C4-2B (cell line): ENCODE results near the gene DNASE2B.
A peak's percentile ranks its signal among the peaks of the same experiment; 100 is the strongest.
"Not testable (repeated sequence)": the region's sequence is repeated elsewhere in the genome, so short reads cannot be mapped to it uniquely, and the experiment has no call there.

Experiments
- H3K27ac ChIP-seq: fragments of 450-650 bp; 2 replicates; pipeline ENCODE4 v1.5.1; 2017
- CTCF ChIP-seq: fragments of 450-650 bp; conservative IDR thresholded peaks from 2 replicates; pipeline ENCODE4 v1.5.1; 2017; ENCODE audit warnings: mild to moderate bottlenecking
- ZFX ChIP-seq: fragments of 450-650 bp; IDR thresholded peaks from 2 replicates; pipeline ENCODE4 v1.6.1; 2017

DNASE2B gene

GRCh38 chr1:84436876-84437655, 38.8 kb downstream of the DNASE2B start:
- TF ChIP-seq ZFX: no peak
- TF ChIP-seq CTCF: no peak
- peak overlapping the region; percentile 29; the same call in 1 of the 2 replicates for H3K27ac ChIP-seq

- H3K27ac ChIP-seq: no peak overlapping the region
- TF ChIP-seq CTCF (peak; percentile 43), ZFX (no peak)
Observed at GRCh38 chr1:84442256-84442655, 44.0 kb downstream of the DNASE2B start.

- H3K27ac ChIP-seq: peak overlapping the region; percentile 13
Observed at GRCh38 chr1:84442747-84443646, 44.7 kb downstream of the DNASE2B start.

- H3K27ac ChIP-seq: not testable (repeated sequence)
Observed at GRCh38 chr1:84448704-84449103, 50.4 kb downstream of the DNASE2B start.

- no peak overlapping the region for H3K27ac ChIP-seq
- no peak for TF ChIP-seq ZFX
- TF ChIP-seq CTCF: no peak
Observed at GRCh38 chr1:84450910-84451309, 52.6 kb downstream of the DNASE2B start.

- no peak for TF ChIP-seq CTCF
- no peak for TF ChIP-seq ZFX
- no peak overlapping the region for H3K27ac ChIP-seq
Observed at GRCh38 chr1:84452436-84452835, 54.2 kb downstream of the DNASE2B start.

GRCh38 chr1:84462118-84462517, 63.8 kb downstream of the DNASE2B start:
- no peak for TF ChIP-seq CTCF
- TF ChIP-seq ZFX: no peak
- H3K27ac ChIP-seq: no peak overlapping the region
